Measurements from ENCODE around the gene RAB41.
"Not testable (repeated sequence)": the region's sequence is repeated elsewhere in the genome, so short reads cannot be mapped to it uniquely, and the experiment has no call there.

The RAB41 gene

GRCh38 chrX:70293621-70294020 is 11.6 kb downstream of the RAB41 start:
- Histone ChIP-seq H3K27ac (no peak overlapping the region), H3K27me3 (ENCODE audit: control insufficient read depth, insufficient read depth, low read length) (no peaks in the 10 kb centered on the region), H3K4me1 (no peaks in the 10 kb centered on the region), H3K79me2 (no peaks in the 10 kb centered on the region), H3K36me3 (ENCODE audit: control insufficient read depth, insufficient read depth, low read length) (no peaks in the 10 kb centered on the region), H3K4me2 (ENCODE audit: low read length) (no peak overlapping the region), H3K9me3 (ENCODE audit: control insufficient read depth, low read length) (no peaks in the 10 kb centered on the region), H2AFZ (no peak overlapping the region), H3K4me3 (ENCODE audit: low read depth, low read length) (no peak overlapping the region), H3K9ac (no peak overlapping the region)
- no peak for TF ChIP-seq CTCF (IDR thresholded peaks at IDR 0.05)

- H3K27ac ChIP-seq: no peak overlapping the region
- TF ChIP-seq CTCF (IDR thresholded peaks at IDR 0.05): no peak
- no peak overlapping the region for H3K9ac ChIP-seq
- no peaks in the 10 kb centered on the region for H3K27me3 ChIP-seq (ENCODE audit: control insufficient read depth, insufficient read depth, low read length)
- no peaks in the 10 kb centered on the region for H3K9me3 ChIP-seq (ENCODE audit: control insufficient read depth, low read length)
- H2AFZ ChIP-seq: no peak overlapping the region
- no peak overlapping the region for H3K4me2 ChIP-seq (ENCODE audit: low read length)
- no peak overlapping the region for H3K4me3 ChIP-seq (ENCODE audit: low read depth, low read length)
- H3K79me2 ChIP-seq: no peaks in the 10 kb centered on the region
- no peaks in the 10 kb centered on the region for H3K36me3 ChIP-seq (ENCODE audit: control insufficient read depth, insufficient read depth, low read length)
- H3K4me1 ChIP-seq: no peaks in the 10 kb centered on the region
Observed at GRCh38 chrX:70301716-70302115, 19.7 kb downstream of the RAB41 start.

DNA sequence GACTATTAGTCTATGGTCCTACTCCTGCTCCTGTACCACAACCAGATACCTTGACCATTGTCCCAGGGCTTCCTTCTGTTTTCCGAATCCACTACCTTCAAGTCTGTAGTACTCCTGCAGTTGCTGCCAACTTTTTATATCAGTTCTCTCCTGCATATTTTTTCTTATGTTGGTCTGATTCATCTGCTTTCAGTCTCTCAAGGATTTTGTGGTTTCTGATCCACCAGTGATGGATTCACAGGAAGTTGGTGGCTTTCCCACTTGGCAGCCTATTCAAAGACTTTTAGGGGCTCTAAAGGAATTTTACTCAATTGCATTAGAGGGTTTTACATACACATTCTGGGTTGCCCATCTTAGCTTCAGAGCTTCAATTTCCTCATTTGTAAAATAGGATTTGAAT is 31.5 kb downstream of the RAB41 start:
- Histone ChIP-seq H3K79me2 (no peaks in the 10 kb centered on the region), H3K9me3 (ENCODE audit: control insufficient read depth, low read length) (no peaks in the 10 kb centered on the region), H2AFZ (no peak overlapping the region), H3K4me3 (ENCODE audit: low read depth, low read length) (no peak overlapping the region), H3K27me3 (ENCODE audit: control insufficient read depth, insufficient read depth, low read length) (no peaks in the 10 kb centered on the region), H3K36me3 (ENCODE audit: control insufficient read depth, insufficient read depth, low read length) (no peaks in the 10 kb centered on the region), H3K27ac (no peak overlapping the region), H3K4me2 (ENCODE audit: low read length) (no peak overlapping the region), H3K9ac (no peak overlapping the region), H3K4me1 (no peaks in the 10 kb centered on the region)
- no peak for TF ChIP-seq CTCF (IDR thresholded peaks at IDR 0.05)

DNA sequence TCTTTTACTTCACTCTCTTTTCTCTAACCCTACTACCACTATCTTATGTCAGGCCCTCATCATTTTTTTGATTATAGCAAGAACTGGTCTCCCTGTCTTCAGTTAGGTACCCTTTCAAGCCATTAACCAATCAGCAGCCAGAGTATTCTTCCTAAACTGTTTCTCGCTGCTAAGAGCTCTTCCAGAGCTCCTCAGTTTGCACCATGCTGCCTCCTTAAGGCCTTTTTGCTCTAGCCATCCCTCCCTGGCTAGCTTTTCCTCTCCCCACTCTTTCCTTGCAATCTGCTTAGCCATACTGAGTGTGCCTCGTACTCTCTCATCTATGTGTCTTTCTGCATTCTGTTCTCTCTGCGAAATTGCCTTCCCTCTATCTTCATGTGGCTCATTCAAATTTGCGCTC is 40.8 kb downstream of the RAB41 start:
- TF ChIP-seq CTCF (IDR thresholded peaks at IDR 0.05): no peak
- H3K27me3 ChIP-seq (ENCODE audit: control insufficient read depth, insufficient read depth, low read length): no peaks in the 10 kb centered on the region
- H3K9me3 ChIP-seq (ENCODE audit: control insufficient read depth, low read length): no peaks in the 10 kb centered on the region
- no peak overlapping the region for H3K4me2 ChIP-seq (ENCODE audit: low read length)
- H3K9ac ChIP-seq: no peak overlapping the region
- H3K79me2 ChIP-seq: no peaks in the 10 kb centered on the region
- no peak overlapping the region for H3K27ac ChIP-seq
- no peak overlapping the region for H3K4me3 ChIP-seq (ENCODE audit: low read depth, low read length)
- H3K4me1 ChIP-seq: no peaks in the 10 kb centered on the region
- no peaks in the 10 kb centered on the region for H3K36me3 ChIP-seq (ENCODE audit: control insufficient read depth, insufficient read depth, low read length)
- no peak overlapping the region for H2AFZ ChIP-seq

- H3K4me3 ChIP-seq (ENCODE audit: low read depth, low read length); H3K4me2 ChIP-seq (ENCODE audit: low read length); H3K9me3 ChIP-seq (ENCODE audit: control insufficient read depth, low read length): not testable (repeated sequence)
Observed at GRCh38 chrX:70323628-70324027, 41.7 kb downstream of the RAB41 start.

More at GRCh38 chrX:70323628-70324027, 41.7 kb downstream of the RAB41 start:
- not testable (repeated sequence) for H3K27me3 ChIP-seq (ENCODE audit: control insufficient read depth, insufficient read depth, low read length); H2AFZ ChIP-seq; H3K27ac ChIP-seq; H3K4me1 ChIP-seq; H3K9ac ChIP-seq; H3K79me2 ChIP-seq; H3K36me3 ChIP-seq (ENCODE audit: control insufficient read depth, insufficient read depth, low read length)
